NCI-H1105 (cell line): ENCODE measurements around the gene TMEM134.
"Not testable (repeated sequence)": the region's sequence is repeated elsewhere in the genome, so short reads cannot be mapped to it uniquely, and the experiment has no call there.

Experiments
- DNase-seq: peaks from one replicate; lab custom pipeline; 2025; lab: John Stamatoyannopoulos, UW

The TMEM134 gene, protein sequence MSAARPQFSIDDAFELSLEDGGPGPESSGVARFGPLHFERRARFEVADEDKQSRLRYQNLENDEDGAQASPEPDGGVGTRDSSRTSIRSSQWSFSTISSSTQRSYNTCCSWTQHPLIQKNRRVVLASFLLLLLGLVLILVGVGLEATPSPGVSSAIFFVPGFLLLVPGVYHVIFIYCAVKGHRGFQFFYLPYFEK

DNA sequence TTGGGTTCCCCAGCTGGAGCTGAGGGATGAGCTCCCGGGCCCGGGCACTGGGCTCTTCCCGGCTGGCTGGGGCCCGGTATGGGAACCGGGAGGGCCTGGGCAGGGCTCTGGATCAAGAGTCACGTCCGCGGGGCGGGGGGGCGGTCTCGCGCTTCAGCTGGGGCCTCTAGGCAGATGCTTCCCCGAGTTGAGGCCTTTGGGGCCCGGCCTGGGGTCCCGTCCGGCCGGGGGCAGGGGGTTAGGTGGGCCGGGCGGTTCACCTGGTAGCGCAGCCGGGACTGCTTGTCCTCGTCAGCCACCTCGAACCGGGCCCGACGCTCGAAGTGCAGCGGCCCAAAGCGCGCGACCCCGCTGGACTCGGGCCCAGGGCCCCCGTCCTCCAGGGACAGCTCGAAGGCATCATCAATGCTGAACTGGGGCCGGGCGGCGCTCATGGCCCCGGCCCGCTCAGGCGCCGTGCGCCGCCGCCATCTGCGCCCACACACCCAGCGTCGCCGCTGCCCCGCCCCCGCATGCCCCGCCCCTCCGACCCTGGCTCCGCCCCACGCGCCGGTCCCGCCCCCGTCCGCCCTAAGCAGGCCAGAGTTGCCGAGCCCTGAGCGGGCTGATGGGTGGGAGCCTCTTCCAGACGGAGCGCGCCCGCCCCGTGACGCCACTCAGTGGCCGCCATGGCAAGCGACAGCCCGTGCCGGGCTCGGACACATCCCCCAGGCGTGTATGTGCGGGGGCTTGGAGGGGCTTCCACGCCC is at the start of gene TMEM134:
Gene TMEM134, minus strand, starts transcription at position 493 of the 749 bp plus-strand sequence. Its CDS starts 59 bp downstream, at position 434.
- peak; percentile 83 for DNase-seq

DNA sequence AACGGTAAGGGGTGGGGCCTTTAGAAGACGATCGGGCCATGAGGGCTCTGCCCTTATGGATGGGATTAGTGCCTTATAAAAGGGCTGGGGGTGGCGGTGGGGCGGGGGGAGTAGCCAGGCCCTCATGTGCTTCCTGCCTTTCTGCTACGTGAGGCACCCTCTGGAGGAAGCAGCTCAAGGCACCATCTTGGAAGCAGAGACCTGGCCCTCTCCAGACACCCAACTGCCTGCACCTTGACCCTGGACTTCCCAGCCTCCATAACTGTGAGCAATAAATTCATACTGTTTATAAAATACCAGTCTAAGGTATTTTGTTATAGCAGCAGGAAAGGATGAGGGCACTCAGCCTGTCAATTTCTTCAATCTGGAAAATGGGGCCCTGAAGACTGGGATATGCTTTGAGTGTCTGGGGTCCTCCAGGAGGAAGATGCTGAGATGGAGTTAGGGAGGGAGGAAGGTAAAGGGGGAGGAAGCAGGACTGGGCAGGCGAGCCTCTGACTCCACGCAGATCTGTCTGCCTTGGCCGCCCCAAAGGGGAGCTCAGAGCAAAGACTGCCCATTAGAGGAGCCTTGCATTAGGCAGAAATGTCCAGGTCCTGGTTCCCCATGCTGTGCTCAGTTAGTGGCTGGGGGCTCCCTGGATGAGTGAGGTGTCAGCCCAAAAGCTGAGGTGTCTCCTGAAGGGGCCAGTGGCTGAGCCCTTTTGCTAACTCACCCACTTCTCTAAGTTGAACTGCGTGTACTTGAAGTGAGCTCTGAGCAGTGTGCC is 48.9 kb upstream of the TMEM134 start:
- DNase-seq, result no peak

DNA sequence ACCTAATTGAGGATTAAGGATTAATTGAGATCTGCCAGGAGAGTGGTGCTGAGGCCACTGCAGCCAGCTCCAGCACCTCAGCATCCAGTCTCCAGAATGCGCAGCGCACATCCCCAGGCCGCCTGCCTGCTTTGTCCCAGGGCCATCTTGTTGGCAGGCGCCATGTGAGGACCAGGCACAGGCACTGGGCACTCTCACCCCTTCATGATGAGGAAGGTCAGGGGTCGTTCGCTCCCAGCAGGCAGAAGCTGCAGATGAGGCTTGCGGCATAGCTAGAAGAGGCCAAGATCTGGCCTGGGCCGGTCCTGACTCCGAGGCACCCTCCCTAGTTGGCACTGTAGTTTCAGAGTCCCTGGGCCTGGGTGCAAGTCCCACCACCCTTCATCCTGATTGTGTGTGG is 47.8 kb upstream of the TMEM134 start:
- DNase-seq, result no peak

DNA sequence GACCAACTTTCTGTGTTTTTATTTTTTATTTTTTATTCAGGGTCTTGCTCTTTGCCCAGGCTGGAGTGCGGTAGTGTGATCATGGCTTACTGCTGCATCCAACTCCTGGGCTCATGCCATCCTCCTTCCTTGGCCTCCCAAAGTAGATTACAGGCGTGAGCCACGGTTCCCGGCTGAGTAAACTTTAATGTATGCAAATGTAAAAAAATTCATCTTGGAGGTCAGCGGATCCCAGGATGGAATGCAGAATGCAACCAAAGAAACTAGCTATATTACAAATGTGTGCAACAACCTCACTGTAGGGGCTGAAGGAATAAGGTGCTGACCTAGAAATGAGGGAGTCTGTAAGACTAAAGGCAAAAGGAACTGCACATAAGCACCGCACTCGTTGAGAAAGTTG is 45.1 kb upstream of the TMEM134 start:
- DNase-seq, result no peak

DNA sequence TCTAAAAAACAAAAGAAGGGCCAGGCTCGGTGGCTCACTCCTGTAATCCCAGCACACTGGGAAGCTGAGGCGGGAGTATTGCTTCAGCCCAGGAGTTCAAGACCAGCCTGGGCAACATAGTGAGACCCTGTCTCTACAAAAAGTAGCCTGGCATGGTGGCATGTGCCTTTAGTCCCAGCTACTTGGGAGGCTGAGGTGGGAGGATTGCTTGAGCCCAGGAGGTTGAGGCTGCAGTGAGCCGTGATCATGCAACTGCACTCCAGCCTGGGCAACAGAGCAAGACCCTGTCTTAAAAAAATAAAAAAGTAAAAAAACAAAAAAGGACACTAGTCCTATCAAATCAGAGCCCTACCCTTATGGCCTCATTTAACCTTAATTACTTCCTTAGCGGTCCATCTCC is 42.5 kb upstream of the TMEM134 start:
- not testable (repeated sequence) for DNase-seq

DNA sequence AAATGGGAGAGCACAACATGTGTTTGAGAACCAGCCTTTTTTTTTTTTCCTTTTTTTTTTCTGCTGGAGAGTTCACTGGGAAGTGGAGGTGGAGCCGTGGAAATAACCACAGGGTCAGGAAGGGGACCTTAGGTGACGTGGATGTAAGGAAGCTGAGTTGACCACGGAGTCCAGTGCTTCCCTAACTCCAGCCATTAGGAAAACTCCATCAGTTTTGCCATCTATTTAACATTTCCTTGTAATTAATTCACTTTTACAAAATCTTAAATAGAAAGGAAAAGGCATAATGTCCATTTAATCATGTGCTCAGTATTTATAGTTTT is 40.9 kb upstream of the TMEM134 start:
- DNase-seq, result no peak

DNA sequence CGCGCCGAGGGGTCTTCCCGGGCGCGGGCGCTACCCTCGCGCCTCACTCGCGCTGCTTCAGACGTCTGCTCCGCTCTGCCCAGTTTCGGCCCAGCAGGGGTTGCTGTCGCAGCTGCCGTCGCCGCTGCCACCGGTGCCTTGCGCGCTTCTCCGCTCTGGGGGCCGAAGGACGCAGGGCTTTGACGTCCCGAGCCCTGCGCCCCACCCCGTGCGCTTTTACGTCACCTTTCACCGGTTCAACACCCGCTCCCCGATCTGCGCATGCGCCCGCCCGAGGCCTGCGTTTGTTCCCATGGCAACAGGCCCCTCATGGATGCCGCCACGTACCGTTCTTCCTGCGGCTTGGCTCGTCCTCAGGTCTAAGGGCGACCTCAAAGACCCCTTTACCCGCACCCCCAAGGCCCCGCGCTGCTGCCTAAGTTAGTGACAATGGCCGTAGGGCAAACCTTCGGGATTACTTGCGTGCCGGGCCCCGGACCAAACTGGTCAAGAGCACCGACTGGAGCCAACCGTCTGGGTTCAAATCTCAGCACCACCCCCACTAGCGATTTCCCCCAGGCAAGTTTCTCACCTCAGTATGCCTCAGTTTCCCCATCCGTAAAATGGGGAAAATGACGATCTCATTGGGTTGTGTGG is 39.6 kb upstream of the TMEM134 start:
- peak; percentile 98 for DNase-seq

DNA sequence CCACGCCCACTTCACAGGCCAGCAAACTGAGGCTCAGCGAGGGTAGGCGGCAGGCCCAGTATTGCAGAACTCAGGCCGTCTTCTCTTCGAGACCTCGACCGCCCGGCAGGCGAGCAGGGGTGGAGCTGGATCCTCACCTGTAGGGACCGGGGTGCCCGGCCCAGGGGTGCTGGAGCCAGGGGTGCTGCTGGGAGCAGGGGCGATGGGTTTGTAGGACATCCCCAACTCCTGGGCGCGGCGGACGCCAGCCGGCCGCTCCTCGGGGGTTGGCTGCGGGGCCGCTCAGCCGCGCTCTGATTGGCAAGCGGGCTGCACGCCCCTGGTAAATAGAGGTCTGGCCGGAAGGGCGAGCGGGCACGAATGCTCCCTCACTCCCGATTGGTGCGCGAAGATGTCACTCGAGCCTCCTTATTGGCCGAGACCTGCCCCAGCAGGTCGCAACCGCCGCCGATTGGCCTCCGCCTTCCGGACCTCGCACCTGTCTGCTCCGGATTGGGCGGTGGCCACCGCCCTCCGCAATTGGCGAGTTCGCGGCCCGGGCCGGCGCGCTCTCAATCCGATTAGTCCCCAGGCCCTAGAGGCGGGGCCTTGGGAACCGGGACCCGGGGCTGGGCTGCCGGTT is 38.9 kb upstream of the TMEM134 start, which contains the start of gene CDK2AP2:
Gene CDK2AP2, minus strand, starts transcription at position 299 of the 622 bp plus-strand sequence. Its CDS starts 80 bp downstream, at position 219.
- DNase-seq, result peak; percentile 99

DNA sequence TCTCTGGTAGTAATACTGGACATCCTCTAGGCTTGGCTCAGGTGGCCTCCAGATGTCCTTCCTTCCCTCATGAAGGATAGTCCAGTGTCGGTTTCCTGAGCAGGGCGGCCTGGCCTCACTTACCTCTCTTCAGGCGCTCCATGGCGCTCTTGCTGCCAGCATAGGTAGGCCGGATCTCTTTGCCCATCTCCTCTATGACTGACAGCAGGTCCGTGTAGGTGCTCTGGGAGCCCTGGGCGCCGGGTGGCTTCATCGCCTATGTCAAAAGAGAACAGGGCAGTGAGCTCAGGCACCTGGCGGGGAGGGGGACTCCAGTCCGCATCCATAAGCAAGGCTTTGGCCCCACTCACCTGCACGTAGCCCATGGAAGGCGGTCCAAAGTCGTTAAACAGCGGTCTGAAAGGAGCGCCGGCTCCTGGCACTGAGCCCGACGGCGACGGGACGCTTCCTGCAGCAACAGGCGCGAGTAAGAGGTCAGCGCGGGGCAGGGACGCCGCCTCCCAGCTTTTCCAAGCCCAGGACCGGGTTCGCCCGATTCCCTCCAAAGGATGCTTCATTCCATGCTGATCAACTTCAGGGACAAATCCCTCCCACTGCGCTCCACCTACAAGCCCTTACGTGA is 38.3 kb upstream of the TMEM134 start:
- DNase-seq, result no peak

DNA sequence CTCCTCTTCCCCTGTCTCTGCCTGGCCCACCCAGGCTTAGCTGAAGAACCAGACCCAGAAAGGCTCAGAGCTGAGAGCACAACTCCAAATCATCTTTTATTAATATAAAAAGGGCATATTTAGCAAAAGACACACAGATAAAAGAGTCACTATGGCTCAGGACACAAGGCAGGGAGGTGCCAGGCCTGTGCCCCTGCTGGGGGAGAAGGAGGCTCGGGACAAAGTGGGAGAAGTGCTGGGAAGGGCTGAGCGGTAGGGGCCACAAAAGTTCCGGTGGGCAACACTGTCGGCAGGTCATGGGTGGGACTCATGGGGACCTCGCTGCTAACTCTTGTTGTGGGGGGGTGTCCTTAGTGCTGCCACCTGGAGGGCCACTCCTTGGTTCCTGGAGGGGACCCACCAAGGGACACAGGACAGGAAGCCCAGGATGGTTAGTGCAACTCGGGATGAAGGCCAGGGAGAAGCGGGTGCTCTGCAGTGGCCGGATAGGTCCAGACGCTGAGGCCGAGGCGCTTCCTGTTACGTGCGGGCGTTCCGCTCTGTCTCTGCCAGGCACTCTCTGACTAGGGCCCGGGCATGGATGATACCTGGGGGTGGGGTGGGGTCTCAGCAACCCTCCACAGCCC is 37.5 kb upstream of the TMEM134 start:
- DNase-seq, result no peak

DNA sequence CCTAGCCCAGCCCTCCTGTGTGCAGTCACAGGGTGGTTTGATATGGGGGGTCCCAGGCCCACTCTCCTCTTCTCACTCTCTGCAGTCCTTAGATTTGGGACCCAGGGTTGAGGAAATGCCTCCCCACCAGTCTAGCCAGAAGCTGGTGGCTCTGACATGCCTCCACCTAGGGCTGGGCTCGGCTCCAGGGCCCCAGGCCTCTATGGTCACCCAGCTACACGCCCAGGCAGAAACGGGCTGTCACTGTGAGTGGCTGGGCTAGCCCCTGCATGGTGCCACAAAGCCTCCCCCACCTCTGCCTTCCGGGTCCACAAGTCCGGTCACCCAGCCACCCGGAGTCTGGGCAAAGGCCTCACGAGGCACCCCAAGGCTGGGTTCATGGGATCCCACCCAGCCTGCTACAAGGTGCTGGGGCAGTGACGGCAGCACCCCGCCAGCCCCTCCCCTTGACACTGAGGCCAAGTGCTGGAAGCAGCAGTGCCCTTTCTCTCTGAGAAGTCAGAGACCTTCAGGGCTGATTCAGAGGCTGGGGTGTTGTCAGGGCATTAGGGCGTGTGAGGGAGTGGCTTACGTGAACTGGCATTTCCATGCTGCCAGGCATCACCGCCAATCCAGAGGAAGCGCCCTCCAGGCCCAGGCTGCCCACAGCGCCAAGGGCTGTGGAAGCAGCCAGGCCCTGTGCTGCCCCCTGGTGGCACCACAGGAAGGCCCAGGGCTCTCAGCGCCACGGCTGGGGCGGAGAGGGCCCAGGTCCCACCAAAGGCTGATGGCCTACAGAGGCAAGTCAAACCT is 36.8 kb upstream of the TMEM134 start:
- peak; percentile 85 for DNase-seq

DNA sequence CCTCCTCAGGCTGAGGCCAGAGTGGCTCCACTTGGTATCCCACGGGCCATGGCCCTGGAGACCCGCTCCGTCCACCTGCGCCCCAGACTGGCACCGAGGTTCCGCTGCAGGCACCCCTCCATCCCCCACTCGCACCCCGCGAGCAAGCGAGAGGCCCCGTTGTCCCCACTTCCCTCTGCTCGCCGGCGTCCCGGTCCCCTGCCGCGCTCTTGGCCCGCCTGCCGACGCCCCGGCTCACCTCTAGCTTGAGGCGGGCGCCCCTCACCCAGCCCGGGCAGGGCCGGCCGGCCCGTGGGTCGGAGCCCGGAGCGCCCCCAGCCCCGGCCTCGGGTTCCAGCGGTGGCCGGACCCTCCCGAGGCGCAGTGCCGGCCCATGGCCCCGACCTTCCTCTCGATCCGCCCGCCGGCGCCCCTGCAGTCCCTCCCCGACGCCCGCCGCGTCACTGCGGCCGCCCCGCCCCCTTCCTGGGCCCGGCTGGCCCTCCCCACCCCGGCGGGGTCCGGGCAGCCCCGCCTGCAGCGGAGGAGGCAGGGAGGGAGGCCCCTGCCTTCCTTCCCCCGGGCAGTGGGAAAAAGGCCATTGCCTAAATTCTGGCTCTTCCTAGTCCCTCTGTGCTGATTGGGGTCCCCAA is 36.0 kb upstream of the TMEM134 start, which contains the start of gene PITPNM1:
Gene PITPNM1, minus strand, starts transcription at position 414 of the 632 bp plus-strand sequence. CDS start 1,183 bp downstream, outside the sequence.
- peak; percentile 27 for DNase-seq

DNA sequence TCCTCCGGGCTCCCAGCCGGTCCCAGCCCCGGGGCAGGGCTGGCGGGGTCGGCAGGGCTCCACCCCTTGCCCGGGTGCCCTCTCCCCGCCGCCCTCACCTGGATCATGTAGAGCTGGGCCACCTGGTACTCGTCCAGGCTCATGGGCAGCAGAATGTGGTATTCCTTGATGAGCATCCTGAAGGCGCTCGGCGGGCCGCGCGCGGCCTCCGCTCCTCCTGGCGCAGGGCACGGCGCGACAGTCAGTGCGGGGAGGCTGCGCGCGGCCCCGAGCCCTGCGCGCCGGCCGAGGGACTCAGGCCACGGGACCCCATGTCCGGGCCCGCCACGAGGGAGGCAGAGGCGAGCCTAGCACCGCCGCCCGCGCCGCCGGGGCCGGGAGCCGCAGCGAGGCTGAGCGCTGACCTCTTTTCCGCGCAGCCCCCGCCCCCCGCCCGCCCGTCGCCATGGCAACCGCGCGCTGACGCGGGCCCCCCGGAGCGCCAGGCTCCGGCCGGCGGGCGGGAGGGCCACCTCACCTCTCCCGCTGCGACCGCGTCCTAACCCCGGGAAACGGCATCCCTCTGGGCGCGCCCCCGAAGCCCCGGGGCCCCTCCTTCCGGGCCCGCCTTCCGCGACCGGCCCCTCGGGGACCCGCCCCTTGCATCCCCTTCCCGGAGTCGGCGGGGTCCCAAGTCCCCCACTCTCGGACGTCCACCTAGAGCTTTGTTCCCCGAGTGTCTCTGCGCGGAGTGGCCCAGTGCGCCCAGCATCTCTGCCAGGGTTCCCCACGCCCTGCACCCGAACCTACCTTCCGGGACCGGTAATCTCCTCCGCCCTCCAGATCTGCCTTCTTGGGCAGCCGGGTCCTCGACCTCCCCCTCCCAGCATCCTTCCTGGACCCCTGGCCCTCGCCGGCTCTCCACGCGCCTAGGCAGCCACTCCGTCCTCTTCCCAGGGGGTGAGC is 35.2 kb upstream of the TMEM134 start:
- DNase-seq, result peak; percentile 13

DNA sequence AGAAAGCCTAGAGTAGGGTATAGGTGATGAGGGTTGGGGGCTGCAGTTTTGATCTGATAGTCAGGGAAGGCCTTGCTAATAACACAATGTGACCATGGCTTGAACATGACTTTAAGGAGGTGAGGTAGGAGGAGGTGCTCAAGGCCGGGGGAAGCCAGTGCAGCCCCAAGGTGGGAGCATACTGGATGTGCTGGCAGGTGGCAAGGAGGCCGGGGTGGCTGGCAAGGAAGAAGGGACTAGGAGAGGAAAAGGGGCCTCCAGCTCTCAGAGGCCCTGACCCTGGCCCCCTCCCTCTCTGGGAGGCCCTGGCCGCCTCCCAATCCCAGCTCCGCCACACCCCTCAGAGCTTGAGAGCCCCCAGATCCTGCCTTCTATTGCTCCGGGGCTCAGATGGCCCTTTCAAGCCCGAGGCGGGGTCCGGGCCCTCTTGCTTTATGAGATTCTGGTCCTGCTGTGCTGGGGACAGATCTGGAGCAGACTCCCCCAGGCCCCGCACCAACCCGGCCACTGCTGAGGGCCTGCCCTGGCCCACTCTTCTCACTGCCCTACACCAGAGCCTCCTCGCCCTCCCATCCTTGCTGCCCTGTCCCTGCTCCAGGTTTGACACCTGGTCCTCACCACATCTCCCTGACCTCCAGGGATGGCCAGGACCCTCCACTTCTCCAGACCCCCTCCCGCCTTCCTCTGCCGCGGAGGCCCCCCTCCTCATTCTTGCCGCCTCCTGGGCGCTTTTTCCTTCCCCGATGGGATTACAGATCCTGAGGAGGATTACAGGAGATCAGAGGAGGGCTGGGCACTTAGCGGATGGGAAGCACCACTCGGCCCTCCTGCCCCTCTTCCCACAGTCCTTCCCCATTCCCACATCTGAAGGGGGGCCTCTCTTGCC is 34.3 kb upstream of the TMEM134 start:
- no peak for DNase-seq

DNA sequence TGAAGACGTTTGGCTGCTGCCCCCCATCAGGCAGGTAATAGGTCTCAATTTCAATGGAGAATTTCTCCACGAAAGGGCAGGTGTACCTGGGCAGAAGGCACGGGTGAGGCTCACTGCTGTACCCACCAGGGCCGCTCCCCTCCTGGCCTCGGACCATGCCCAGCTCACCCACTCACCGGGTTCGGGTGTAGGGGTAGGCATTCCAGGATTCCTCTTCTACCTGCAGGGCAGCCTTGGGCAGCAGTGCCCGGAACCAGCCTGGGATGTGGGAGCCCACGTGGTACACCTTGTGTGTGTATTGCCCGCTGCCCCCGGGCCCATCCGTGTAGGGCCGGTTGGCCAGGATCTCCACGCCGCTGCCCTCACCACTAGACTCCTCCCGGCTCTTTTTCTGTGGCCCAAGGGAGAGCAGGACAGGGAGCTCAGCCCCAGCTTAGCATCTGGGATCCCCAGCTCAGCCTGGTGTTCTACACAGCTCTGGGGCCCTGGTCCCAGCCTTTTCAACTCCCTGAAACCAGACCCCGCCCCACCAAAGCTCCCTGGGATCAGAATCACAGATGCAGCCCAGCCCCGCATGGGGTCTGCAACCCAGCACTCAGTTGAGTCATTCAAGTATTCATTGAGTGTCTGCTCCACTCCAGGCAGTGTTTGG is 33.4 kb upstream of the TMEM134 start:
- DNase-seq, result no peak

DNA sequence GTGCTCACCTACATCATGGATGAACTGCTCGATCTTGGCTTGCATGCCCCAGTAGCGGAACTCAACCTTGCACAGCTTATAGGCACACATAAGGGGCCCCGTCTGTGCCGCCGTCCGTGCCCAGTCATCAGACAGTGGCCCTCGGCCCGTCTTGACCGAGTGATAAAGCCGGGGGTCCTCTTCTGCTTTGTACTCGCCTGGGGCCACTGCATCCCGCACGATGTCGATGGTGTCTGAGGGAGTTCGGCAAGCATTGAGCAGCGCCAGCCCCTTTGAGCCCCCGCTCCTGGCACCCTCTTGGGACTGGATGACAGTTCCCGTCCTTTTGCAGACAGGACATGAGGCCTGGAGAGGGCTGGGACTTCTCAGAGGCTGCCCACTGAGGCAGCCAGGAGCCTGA is 32.8 kb upstream of the TMEM134 start:
- DNase-seq, result no peak
